ENCODE results near the gene MYO9B. TPM values are rescaled to one million over a fixed set of nuclear protein-coding genes. Genes with fewer than 3 reads are reported as not detected.

The MYO9B gene
- total RNA-seq, 1 donor = 96.6 TPM

DNA sequence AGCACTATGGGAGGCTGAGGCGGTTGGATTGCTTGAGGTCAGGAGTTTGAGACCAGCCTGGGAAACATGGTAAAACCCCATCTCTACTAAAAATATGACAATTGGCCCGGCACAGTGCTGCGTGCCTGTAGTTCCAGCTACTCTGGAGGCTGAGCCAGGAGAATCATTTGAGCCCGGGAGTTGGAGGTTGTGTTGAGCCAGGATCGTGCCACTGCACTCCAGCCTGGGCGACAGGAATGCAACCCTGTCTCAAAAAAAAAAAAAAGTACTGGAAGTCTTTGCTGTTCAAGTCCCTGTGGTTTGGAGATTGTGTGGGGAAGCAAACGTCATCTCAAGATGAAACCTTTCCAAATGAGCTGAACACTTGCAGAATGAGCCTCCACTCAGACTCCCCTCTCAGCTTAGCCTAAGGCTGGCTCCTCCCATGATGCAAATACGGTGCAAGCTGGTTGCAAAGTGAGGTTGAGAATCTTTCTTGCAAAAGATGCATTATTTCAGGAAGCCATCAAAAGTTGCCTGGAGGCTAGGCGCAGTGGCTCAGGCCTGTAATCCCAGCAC is 46.2 kb downstream of the MYO9B start:
- peak; percentile 83 for DNase-seq (ENCODE audit: insufficient read length, low spot score, missing footprints)
- Histone ChIP-seq H3K4me3 (ENCODE audit: insufficient read depth, low read length) (no peak overlapping the region), H3K4me1 (ENCODE audit: insufficient read depth, low read length) (peaks cover 39% of the 10 kb centered on the region), H3K9me3 (ENCODE audit: low read depth, low read length) (no peaks in the 10 kb centered on the region), H3K4me2 (ENCODE audit: insufficient read depth, low read length) (no peak overlapping the region), H3K36me3 (ENCODE audit: insufficient read depth, low read length) (peaks cover 22% of the 10 kb centered on the region), H4K20me1 (ENCODE audit: insufficient read depth, low read length) (peaks cover 7% of the 10 kb centered on the region), H2AFZ (ENCODE audit: low read length) (no peak overlapping the region), H3K27me3 (ENCODE audit: insufficient read depth, low read length) (no peaks in the 10 kb centered on the region), H3K27ac (ENCODE audit: low read depth, low read length) (peak overlapping the region; percentile 81), H3K79me2 (ENCODE audit: insufficient read depth, low read length) (peaks cover 81% of the 10 kb centered on the region)
- TF ChIP-seq, protein P1, sequence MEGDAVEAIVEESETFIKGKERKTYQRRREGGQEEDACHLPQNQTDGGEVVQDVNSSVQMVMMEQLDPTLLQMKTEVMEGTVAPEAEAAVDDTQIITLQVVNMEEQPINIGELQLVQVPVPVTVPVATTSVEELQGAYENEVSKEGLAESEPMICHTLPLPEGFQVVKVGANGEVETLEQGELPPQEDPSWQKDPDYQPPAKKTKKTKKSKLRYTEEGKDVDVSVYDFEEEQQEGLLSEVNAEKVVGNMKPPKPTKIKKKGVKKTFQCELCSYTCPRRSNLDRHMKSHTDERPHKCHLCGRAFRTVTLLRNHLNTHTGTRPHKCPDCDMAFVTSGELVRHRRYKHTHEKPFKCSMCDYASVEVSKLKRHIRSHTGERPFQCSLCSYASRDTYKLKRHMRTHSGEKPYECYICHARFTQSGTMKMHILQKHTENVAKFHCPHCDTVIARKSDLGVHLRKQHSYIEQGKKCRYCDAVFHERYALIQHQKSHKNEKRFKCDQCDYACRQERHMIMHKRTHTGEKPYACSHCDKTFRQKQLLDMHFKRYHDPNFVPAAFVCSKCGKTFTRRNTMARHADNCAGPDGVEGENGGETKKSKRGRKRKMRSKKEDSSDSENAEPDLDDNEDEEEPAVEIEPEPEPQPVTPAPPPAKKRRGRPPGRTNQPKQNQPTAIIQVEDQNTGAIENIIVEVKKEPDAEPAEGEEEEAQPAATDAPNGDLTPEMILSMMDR (IDR thresholded peaks at IDR 0.05; ENCODE audit: extremely low read depth, low read depth, low read length) = no peak

DNA sequence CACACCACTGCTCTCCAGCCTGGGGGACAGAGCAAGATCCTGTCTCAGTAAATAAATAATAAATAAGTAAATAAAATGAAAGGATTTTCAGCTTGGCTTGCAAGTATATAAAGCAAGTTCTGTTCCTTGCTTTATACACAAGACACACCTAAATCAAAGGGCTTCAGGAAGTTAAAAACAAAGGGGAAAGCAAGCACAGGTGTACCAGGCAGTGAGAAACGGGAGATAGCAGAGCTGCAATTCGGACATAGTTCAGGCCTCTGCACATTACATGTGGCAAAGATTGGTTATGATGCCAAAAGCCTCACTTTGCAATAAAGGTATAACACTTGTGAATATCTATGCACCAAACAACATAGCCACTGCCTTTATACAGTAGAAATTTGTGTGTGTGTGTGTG is 47.5 kb downstream of the MYO9B start:
- no peaks in the 10 kb centered on the region for H3K27me3 ChIP-seq (ENCODE audit: insufficient read depth, low read length)
- H3K79me2 ChIP-seq (ENCODE audit: insufficient read depth, low read length) = peaks cover 77% of the 10 kb centered on the region
- DNase-seq (ENCODE audit: insufficient read length, low spot score, missing footprints) = peak; percentile 11
- peaks cover 28% of the 10 kb centered on the region for H3K4me1 ChIP-seq (ENCODE audit: insufficient read depth, low read length)
- no peak overlapping the region for H2AFZ ChIP-seq (ENCODE audit: low read length)
- H3K27ac ChIP-seq (ENCODE audit: low read depth, low read length) = no peak overlapping the region
- H3K4me2 ChIP-seq (ENCODE audit: insufficient read depth, low read length) = no peak overlapping the region
- TF ChIP-seq, protein P1 (IDR thresholded peaks at IDR 0.05; ENCODE audit: extremely low read depth, low read depth, low read length) = no peak
- H3K36me3 ChIP-seq (ENCODE audit: insufficient read depth, low read length) = peaks cover 22% of the 10 kb centered on the region
- no peaks in the 10 kb centered on the region for H3K9me3 ChIP-seq (ENCODE audit: low read depth, low read length)
- H4K20me1 ChIP-seq (ENCODE audit: insufficient read depth, low read length) = peaks cover 5% of the 10 kb centered on the region
- no peak overlapping the region for H3K4me3 ChIP-seq (ENCODE audit: insufficient read depth, low read length)

DNA sequence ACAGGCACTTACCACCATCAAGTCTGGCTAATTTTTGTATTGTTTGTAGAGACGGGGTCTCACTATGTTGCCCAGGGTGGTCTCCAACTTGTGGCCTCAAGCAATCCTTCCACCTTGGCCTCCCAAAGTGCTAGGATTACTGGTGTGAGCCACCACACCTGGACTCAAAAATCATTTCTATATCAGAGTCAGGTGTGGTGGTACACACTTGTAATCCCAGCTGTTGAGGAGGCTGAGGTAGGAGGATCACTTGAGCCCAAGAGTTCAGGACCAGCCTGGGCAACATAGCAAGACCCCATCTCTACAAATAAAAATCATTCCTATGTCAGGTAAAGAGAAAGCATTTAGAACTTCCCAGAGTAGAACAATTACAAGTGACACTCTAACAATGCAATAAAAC is 48.4 kb downstream of the MYO9B start:
- H3K9me3 ChIP-seq (ENCODE audit: low read depth, low read length) = no peaks in the 10 kb centered on the region
- TF ChIP-seq, protein P1 (IDR thresholded peaks at IDR 0.05; ENCODE audit: extremely low read depth, low read depth, low read length) = no peak
- H3K36me3 ChIP-seq (ENCODE audit: insufficient read depth, low read length) = peaks cover 21% of the 10 kb centered on the region
- H2AFZ ChIP-seq (ENCODE audit: low read length) = no peak overlapping the region
- peaks cover 5% of the 10 kb centered on the region for H4K20me1 ChIP-seq (ENCODE audit: insufficient read depth, low read length)
- DNase-seq (ENCODE audit: insufficient read length, low spot score, missing footprints) = no peak
- H3K4me3 ChIP-seq (ENCODE audit: insufficient read depth, low read length) = no peak overlapping the region
- peak overlapping the region; percentile 25 for H3K27ac ChIP-seq (ENCODE audit: low read depth, low read length)
- no peak overlapping the region for H3K4me2 ChIP-seq (ENCODE audit: insufficient read depth, low read length)
- H3K4me1 ChIP-seq (ENCODE audit: insufficient read depth, low read length) = peaks cover 28% of the 10 kb centered on the region
- no peaks in the 10 kb centered on the region for H3K27me3 ChIP-seq (ENCODE audit: insufficient read depth, low read length)
- H3K79me2 ChIP-seq (ENCODE audit: insufficient read depth, low read length) = peaks cover 77% of the 10 kb centered on the region

DNA sequence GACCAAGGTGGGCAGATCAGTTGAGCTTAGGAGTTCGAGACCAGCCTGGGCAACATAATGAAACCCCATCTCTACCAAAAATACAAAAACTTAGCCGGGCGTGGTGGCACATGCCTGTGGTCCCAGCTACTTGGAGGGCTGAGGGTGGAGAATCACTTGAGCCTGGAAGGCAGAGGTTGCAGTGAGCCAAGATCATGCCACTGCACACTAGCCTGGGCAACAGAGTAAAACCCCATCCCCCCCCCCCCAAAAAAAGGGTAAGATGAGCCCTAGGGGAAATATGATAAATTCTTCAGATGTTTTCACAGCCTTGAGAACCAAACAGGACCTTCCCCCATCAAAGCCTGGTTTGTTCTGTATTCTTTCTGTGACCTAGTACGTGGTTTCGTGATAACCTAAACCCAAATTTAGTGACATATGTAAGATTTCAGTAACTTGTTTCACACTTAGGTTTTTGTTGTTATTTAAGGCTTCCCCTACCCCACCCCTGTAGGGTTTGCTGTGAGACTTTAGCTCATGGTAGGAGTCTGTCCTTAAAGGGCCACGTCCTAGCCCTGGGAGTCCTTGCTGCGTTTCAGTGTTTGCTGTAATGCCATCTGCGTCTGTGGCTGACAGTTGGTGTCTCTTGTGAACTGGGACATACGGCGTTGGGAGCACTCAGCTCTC is 49.6 kb downstream of the MYO9B start:
- Histone ChIP-seq H3K27ac (ENCODE audit: low read depth, low read length) (peak overlapping the region; percentile 82), H4K20me1 (ENCODE audit: insufficient read depth, low read length) (peaks cover 5% of the 10 kb centered on the region), H3K4me2 (ENCODE audit: insufficient read depth, low read length) (peak overlapping the region; percentile 18), H3K79me2 (ENCODE audit: insufficient read depth, low read length) (peaks cover 77% of the 10 kb centered on the region), H3K9me3 (ENCODE audit: low read depth, low read length) (no peaks in the 10 kb centered on the region), H3K4me3 (ENCODE audit: insufficient read depth, low read length) (no peak overlapping the region), H3K4me1 (ENCODE audit: insufficient read depth, low read length) (peaks cover 28% of the 10 kb centered on the region), H3K36me3 (ENCODE audit: insufficient read depth, low read length) (peaks cover 18% of the 10 kb centered on the region), H2AFZ (ENCODE audit: low read length) (no peak overlapping the region), H3K27me3 (ENCODE audit: insufficient read depth, low read length) (no peaks in the 10 kb centered on the region)
- DNase-seq (ENCODE audit: insufficient read length, low spot score, missing footprints) = no peak
- TF ChIP-seq, protein P1 (IDR thresholded peaks at IDR 0.05; ENCODE audit: extremely low read depth, low read depth, low read length) = no peak
